ENCODE results near the gene DNMT1. TPM values are rescaled to one million over a fixed set of nuclear protein-coding genes. Genes with fewer than 3 reads are reported as not detected.

Gene DNMT1
- polyA plus RNA-seq, 1 of the 3 experiments (the other 2 are of a cell fraction) = 58.3 TPM

- TF ChIP-seq USF1 (IDR thresholded peaks at IDR 0.05; ENCODE audit: borderline replicate concordance, low read depth) (no peak), FOXM1 (IDR thresholded peaks at IDR 0.05; ENCODE audit: low read depth) (no peak), RCOR1 (IDR thresholded peaks at IDR 0.05; ENCODE audit: low read length) (no peak), TAF1 (IDR thresholded peaks at IDR 0.05; ENCODE audit: borderline replicate concordance, low read depth, low read length) (no peak), TCF12 (IDR thresholded peaks at IDR 0.05) (no peak), GABPA (IDR thresholded peaks at IDR 0.05; ENCODE audit: low read depth) (no peak), TEAD4 (IDR thresholded peaks at IDR 0.05; ENCODE audit: borderline replicate concordance, insufficient read depth) (no peak), NFIC (IDR thresholded peaks at IDR 0.05; ENCODE audit: borderline replicate concordance) (no peak)
These were observed 83.8 kb downstream of the DNMT1 start (continued) for GRCh38 chr19:10110972-10111317.

- H3K4me3 ChIP-seq (ENCODE audit: low read depth in 2 of 2, low read length in 1 of 2) = no peak overlapping the region
- H3K9me2 ChIP-seq = no peaks in the 10 kb centered on the region
- peaks cover 0 to 15% of the 10 kb centered on the region in 2 experiments; a peak in 1 of 4 replicates for H3K4me1 ChIP-seq (ENCODE audit: control insufficient read depth in 1 of 2, insufficient read depth in 2 of 2, low read depth in 1 of 2, low read length in 1 of 2)
- H2AFZ ChIP-seq (ENCODE audit: low read depth) = no peak overlapping the region
- ChIA-PET CTCF (interaction anchor here (0.9 to 5.6 kb wide), 3 partner anchors 8 to 140 kb away, joined by 3 to 58 read pairs (median 14); partner anchors contain the start of gene EIF3G), POLR2A (interaction anchor here (1.5 to 1.6 kb wide), 2 partner anchors 9 to 29 kb away, joined by 3 to 4 read pairs; partner anchors contain the start of gene EIF3G)
- H3F3A ChIP-seq (replicated peaks; ENCODE audit: insufficient read depth) = peaks cover 21% of the 10 kb centered on the region
- peaks cover 6% of the 10 kb centered on the region; the same call in 1 of the 2 replicates for H4K20me1 ChIP-seq (ENCODE audit: insufficient read depth)
- no peaks in the 10 kb centered on the region for H3K9me3 ChIP-seq
- H3K9ac ChIP-seq = no peak overlapping the region
- DNase-seq = peak; percentile 19
- no peak overlapping the region for H3K27ac ChIP-seq (ENCODE audit: low read depth in 2 of 2, low read length in 1 of 2)
- WGBS (ENCODE audit: low lambda C conversion rate) = 97% methylated on average over 25 of the region's 44 CpGs
- H3K79me2 ChIP-seq (ENCODE audit: insufficient read depth) = peaks cover 31% of the 10 kb centered on the region
- H3K36me3 ChIP-seq (replicated peaks in 1 of 2; ENCODE audit: control insufficient read depth in 1 of 2, insufficient read depth in 2 of 2, low read length in 1 of 2) = peaks cover 30 to 38% of the 10 kb centered on the region in 2 experiments
- no peak for TF ChIP-seq JUND (IDR thresholded peaks at IDR 0.05)
- TF ChIP-seq NFIC (IDR thresholded peaks at IDR 0.05; ENCODE audit: borderline replicate concordance) = no peak
- TF ChIP-seq USF2 (IDR thresholded peaks at IDR 0.05; ENCODE audit: borderline replicate concordance, low read depth, low read length) = no peak
- TF ChIP-seq TAF1 (IDR thresholded peaks at IDR 0.05; ENCODE audit: borderline replicate concordance, low read depth, low read length) = no peak
- TF ChIP-seq CTCF (IDR thresholded peaks at IDR 0.05) = no peak
- TF ChIP-seq RAD21 (IDR thresholded peaks at IDR 0.05; ENCODE audit: low read length) = no peak
- no peak for TF ChIP-seq CHD2 (IDR thresholded peaks at IDR 0.05; ENCODE audit: low read length, partially characterized antibody)
- no peak for TF ChIP-seq NRF1 (IDR thresholded peaks at IDR 0.05; ENCODE audit: low read depth, low read length)
- TF ChIP-seq ELF1 (IDR thresholded peaks at IDR 0.05) = no peak
- no peak for TF ChIP-seq EZH2phosphoT487 (IDR thresholded peaks at IDR 0.05; ENCODE audit: borderline replicate concordance, low read depth)
- no peak for TF ChIP-seq MXI1 (IDR thresholded peaks at IDR 0.05; ENCODE audit: low read depth, low read length)
- no peak for TF ChIP-seq REST (IDR thresholded peaks at IDR 0.05; ENCODE audit: low read depth, low read length)
- TF ChIP-seq TEAD4 (IDR thresholded peaks at IDR 0.05; ENCODE audit: borderline replicate concordance, insufficient read depth) = no peak
- TF ChIP-seq TCF12 (IDR thresholded peaks at IDR 0.05) = no peak
- TF ChIP-seq EP300 (IDR thresholded peaks at IDR 0.05; ENCODE audit: borderline replicate concordance in 1 of 2, low read depth in 1 of 2, low read length in 1 of 2) = no peak
- no peak for TF ChIP-seq PBX3 (IDR thresholded peaks at IDR 0.05)
- TF ChIP-seq POLR2AphosphoS5 (IDR thresholded peaks at IDR 0.05; ENCODE audit: low read depth, low read length) = no peak
- TF ChIP-seq MEF2A (IDR thresholded peaks at IDR 0.05; ENCODE audit: borderline replicate concordance, low read depth) = no peak
- H3K27me3 ChIP-seq (ENCODE audit: insufficient read depth) = no peaks in the 10 kb centered on the region
- no peak overlapping the region for H3K4me2 ChIP-seq
These were observed 84.4 kb downstream of the DNMT1 start for GRCh38 chr19:10110076-10110971.

All from SK-N-SH (cell line).